NB4 (cell line): ENCODE measurements around the gene BCAS3.

Experiments used
- DNase-seq: peaks from one replicate; pipeline ENCODE4 v3.0.0; 2010; ENCODE audit warnings: low read depth
- H3K4me3 ChIP-seq: one replicate; pipeline ENCODE4 v1.5.1; 2011; ENCODE audit warnings: mild to moderate bottlenecking, low read depth, low read length, moderate library complexity
- CTCF ChIP-seq: IDR thresholded peaks from one replicate; pipeline ENCODE4 v1.5.1; 2012; ENCODE audit warnings: low read depth, low read length
- MAX ChIP-seq: IDR thresholded peaks from 2 replicates; pipeline ENCODE4 v1.6.1; 2011; ENCODE audit warnings: low read depth, low read length
- MYC ChIP-seq: IDR thresholded peaks from 2 replicates; pipeline ENCODE4 v1.6.1; 2011; ENCODE audit warnings: low read depth, low read length
- POLR2A ChIP-seq: IDR thresholded peaks from 2 replicates; pipeline ENCODE4 v1.6.1; 2011; ENCODE audit warnings: mild to moderate bottlenecking; ENCODE audit not compliant: insufficient read length; ENCODE audit errors: extremely low read depth

The BCAS3 gene

GRCh38 chr17:61185385-61185784 is 507.7 kb downstream of the BCAS3 start:
- no peak for DNase-seq
- TF ChIP-seq POLR2A (no peak), MAX (no peak), MYC (no peak), CTCF (no peak)
- no peak overlapping the region for H3K4me3 ChIP-seq

GRCh38 chr17:61187038-61187437 is 509.4 kb downstream of the BCAS3 start:
- TF ChIP-seq CTCF, result no peak
- TF ChIP-seq MYC, result no peak
- no peak for TF ChIP-seq POLR2A
- TF ChIP-seq MAX, result no peak
- no peak overlapping the region for H3K4me3 ChIP-seq
- DNase-seq, result no peak

- no peak for DNase-seq
- no peak overlapping the region for H3K4me3 ChIP-seq
- TF ChIP-seq MYC (no peak), CTCF (no peak), MAX (no peak), POLR2A (no peak)
Measured at GRCh38 chr17:61188081-61188480, 510.4 kb downstream of the BCAS3 start.

GRCh38 chr17:61189968-61190367 is 512.3 kb downstream of the BCAS3 start:
- DNase-seq, result no peak
- no peak overlapping the region for H3K4me3 ChIP-seq
- TF ChIP-seq MYC (no peak), CTCF (no peak), MAX (no peak), POLR2A (no peak)

- TF ChIP-seq MAX (no peak), MYC (no peak), POLR2A (no peak), CTCF (no peak)
- no peak overlapping the region for H3K4me3 ChIP-seq
- DNase-seq, result no peak
Measured at GRCh38 chr17:61196302-61196704, 518.7 kb downstream of the BCAS3 start.

- TF ChIP-seq MYC, result no peak
- TF ChIP-seq POLR2A, result no peak
- no peak for TF ChIP-seq CTCF
- TF ChIP-seq MAX, result no peak
- no peak overlapping the region for H3K4me3 ChIP-seq
- no peak for DNase-seq
Measured at GRCh38 chr17:61196799-61197198, 519.1 kb downstream of the BCAS3 start.
